CD8-positive, alpha-beta memory T cell (primary cell): ENCODE data around the gene SLC9C1. TPM values are rescaled to one million over a fixed set of nuclear protein-coding genes. Genes with fewer than 3 reads are reported as not detected.
A peak's percentile ranks its signal among the peaks of the same experiment; 100 is the strongest.
"Not testable (repeated sequence)": the region's sequence is repeated elsewhere in the genome, so short reads cannot be mapped to it uniquely, and the experiment has no call there.

ENCODE experiments used
- CTCF ChIA-PET: fragments of 350-600 bp; sonication (Branson Sonifier 250); formaldehyde crosslinking; loops from one replicate; lab custom pipeline; 2021; ENCODE audit warnings: antibody characterized with exemption; lab: Charles Lee
- POLR2A ChIA-PET: fragments of 350-600 bp; sonication (Branson Sonifier 250); formaldehyde crosslinking; loops from one replicate; lab custom pipeline; 2021; ENCODE audit warnings: antibody characterized with exemption; lab: Charles Lee
- DNase-seq, 5 donors: peaks; one replicate each; pipeline versions ENCODE4 v3.0.0 to v3.0.0-alpha.2; 2020 to 2022; ENCODE audit warnings: mixed read lengths in 1 of 5
- H3K27ac ChIP-seq: one replicate; pipeline ENCODE4 v1.7.0; 2013; ENCODE audit warnings: low read depth, mild to moderate bottlenecking, low read length, moderate library complexity
- H3K27me3 ChIP-seq: 2 replicates; pipeline ENCODE4 v1.7.0; 2013; ENCODE audit warnings: low read length, mild to moderate bottlenecking; ENCODE audit not compliant: insufficient read depth, poor library complexity, severe bottlenecking
- H3K36me3 ChIP-seq: 2 replicates; pipeline ENCODE4 v1.7.0; 2013; ENCODE audit warnings: mild to moderate bottlenecking, low read length, moderate library complexity; ENCODE audit not compliant: insufficient read depth
- H3K4me1 ChIP-seq: 2 replicates; pipeline ENCODE4 v1.7.0; 2013; ENCODE audit warnings: mild to moderate bottlenecking, low read length, moderate library complexity; ENCODE audit not compliant: insufficient read depth
- H3K4me3 ChIP-seq: 2 replicates; pipeline ENCODE4 v1.7.0; 2013; ENCODE audit warnings: mild to moderate bottlenecking, low read length
- H3K9me3 ChIP-seq: 2 replicates; pipeline ENCODE4 v1.7.0; 2013; ENCODE audit warnings: mild to moderate bottlenecking, low read length
- H3K27ac Mint-ChIP-seq, 8 donors: one replicate each; pipeline ENCODE4 v1.8.0; 2020 to 2021; ENCODE audit warnings: mixed read lengths in 8 of 8, mild to moderate bottlenecking in 6 of 8, inconsistent platforms in 3 of 8, moderate library complexity in 3 of 8
- H3K27me3 Mint-ChIP-seq, 2 donors: one replicate each; pipeline ENCODE4 v1.8.0; 2020 to 2021; ENCODE audit warnings: mixed read lengths in 2 of 2, mild to moderate bottlenecking in 1 of 2, moderate library complexity in 1 of 2
- H3K36me3 Mint-ChIP-seq, 3 donors: one replicate each; pipeline ENCODE4 v1.8.0; 2020 to 2021; ENCODE audit warnings: mixed read lengths in 3 of 3, inconsistent platforms in 1 of 3, mild to moderate bottlenecking in 1 of 3
- H3K4me1 Mint-ChIP-seq, 3 donors: one replicate each; pipeline ENCODE4 v1.8.0; 2020 to 2021; ENCODE audit warnings: mixed read lengths in 3 of 3, inconsistent platforms in 1 of 3, mild to moderate bottlenecking in 1 of 3
- H3K4me3 Mint-ChIP-seq, 7 donors: one replicate each; pipeline ENCODE4 v1.8.0; 2020 to 2021; ENCODE audit warnings: mixed read lengths in 7 of 7, mild to moderate bottlenecking in 6 of 7, moderate library complexity in 4 of 7, inconsistent platforms in 2 of 7
- H3K9me3 Mint-ChIP-seq, 5 donors: one replicate each; pipeline ENCODE4 v1.8.0; 2020 to 2022; ENCODE audit warnings: mixed read lengths in 5 of 5, mild to moderate bottlenecking in 3 of 5, moderate library complexity in 2 of 5, inconsistent platforms in 1 of 5
- polyA plus RNA-seq: library from polyadenylated mRNA; unstranded; fragments of 300-500 nt; fragmentation: Illumina TruSeq; gene quantifications from one replicate; pipeline ENCODE4 v1.2.3, GENCODE V29; 2021
- total RNA-seq, 2 experiments: library from RNA; stranded (reverse); gene quantifications; one replicate each; pipeline ENCODE4 v1.2.3, GENCODE V29; 2021

Gene SLC9C1
- total and polyA plus RNA-seq, 3 experiments from 2014 or later = not detected

DNA sequence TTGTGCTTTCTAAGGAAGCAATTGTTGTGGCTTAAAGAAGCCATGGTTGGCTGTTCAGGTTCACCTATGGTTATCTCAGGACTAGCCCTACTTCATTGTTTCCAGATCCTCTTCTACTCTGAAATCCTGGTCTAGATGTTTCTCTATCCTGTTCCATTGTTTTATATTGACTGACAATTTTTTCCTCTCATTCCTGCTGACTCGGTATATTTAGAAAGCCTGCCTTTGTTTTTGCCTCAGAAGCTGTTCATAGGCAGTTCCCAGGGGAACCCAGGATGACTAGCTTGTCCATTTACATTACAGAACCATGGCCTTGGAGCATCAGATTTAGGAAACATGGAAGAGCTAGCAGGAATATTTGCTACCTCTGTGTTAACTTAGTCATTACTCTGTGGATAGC lies 64.0 kb downstream of the SLC9C1 start:
- no peaks in the 10 kb centered on the region for H3K9me3 ChIP-seq
- H3K4me1 ChIP-seq = no peaks in the 10 kb centered on the region
- Mint-ChIP-seq H3K36me3 (peaks cover 0 to 8% (median 0%) of the 10 kb centered on the region in 3 donors), H3K4me1 (no peaks in the 10 kb centered on the region), H3K9me3 (peaks cover 11 to 21% (median 15%) of the 10 kb centered on the region in 5 donors), H3K4me3 (no peak overlapping the region), H3K27me3 (peaks cover 3 to 13% of the 10 kb centered on the region in 2 donors), H3K27ac (peak overlapping the region in 1 of 8 donors; percentile 27)
- ChIA-PET CTCF (no interaction called here), POLR2A (no interaction called here)
- H3K27ac ChIP-seq = no peak overlapping the region
- no peaks in the 10 kb centered on the region for H3K36me3 ChIP-seq
- H3K27me3 ChIP-seq = no peaks in the 10 kb centered on the region
- H3K4me3 ChIP-seq = no peak overlapping the region
- no peak for DNase-seq

DNA sequence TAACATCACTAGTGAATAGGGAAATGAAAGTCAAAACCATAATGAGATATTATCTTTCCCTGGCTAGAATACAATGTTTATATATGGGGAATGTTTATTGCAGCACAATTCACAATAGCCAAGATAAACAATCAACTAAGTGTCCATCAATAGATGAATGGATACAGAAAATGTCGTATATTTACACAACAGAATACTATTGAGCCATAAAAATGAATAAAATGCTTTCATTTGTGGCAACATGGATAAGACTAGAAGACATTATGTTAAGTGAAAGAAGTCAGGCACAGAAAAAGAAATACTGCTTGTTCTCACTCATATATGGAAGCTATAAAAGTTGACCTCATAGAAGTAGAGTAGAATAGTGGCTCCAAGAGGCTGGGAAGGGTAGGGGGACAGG lies 65.2 kb downstream of the SLC9C1 start:
- no peak for DNase-seq
- peaks cover 8 to 17% of the 10 kb centered on the region in 2 donors for H3K27me3 Mint-ChIP-seq
- H3K4me3 Mint-ChIP-seq = no peak overlapping the region
- no peak overlapping the region for H3K27ac ChIP-seq
- no peak overlapping the region for H3K4me3 ChIP-seq
- H3K36me3 ChIP-seq = no peaks in the 10 kb centered on the region
- POLR2A ChIA-PET = no interaction called here
- no peaks in the 10 kb centered on the region for H3K9me3 ChIP-seq
- H3K27ac Mint-ChIP-seq = no peak overlapping the region
- H3K4me1 ChIP-seq = no peaks in the 10 kb centered on the region
- CTCF ChIA-PET = no interaction called here
- no peaks in the 10 kb centered on the region for H3K4me1 Mint-ChIP-seq
- peaks cover 18 to 33% (median 25%) of the 10 kb centered on the region in 5 donors for H3K9me3 Mint-ChIP-seq
- peaks cover 0 to 13% (median 3%) of the 10 kb centered on the region in 3 donors for H3K36me3 Mint-ChIP-seq
- H3K27me3 ChIP-seq = no peaks in the 10 kb centered on the region

DNA sequence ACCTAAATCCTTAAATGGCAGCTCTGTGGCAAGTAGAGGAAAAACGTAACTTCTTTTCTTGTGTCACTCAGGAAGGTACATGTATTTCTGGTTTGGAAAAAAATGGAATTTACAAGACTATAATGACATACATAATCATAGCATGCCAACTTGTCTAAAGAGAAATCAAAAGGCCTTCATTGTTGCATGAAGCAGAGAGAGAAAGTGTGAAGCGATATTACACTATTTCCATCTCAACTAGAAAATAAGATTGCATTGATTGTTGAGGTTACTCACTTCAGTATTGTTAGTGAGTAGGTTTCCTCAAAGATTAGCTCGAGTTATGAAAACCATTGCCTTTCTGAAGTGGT lies 93.7 kb downstream of the SLC9C1 start:
- Mint-ChIP-seq H3K27me3 (peaks cover 5 to 18% of the 10 kb centered on the region in 2 donors), H3K4me3 (no peak overlapping the region), H3K4me1 (no peaks in the 10 kb centered on the region), H3K9me3 (peaks cover 0 to 6% (median under 1%) of the 10 kb centered on the region in 5 donors), H3K27ac (no peak overlapping the region), H3K36me3 (no peaks in the 10 kb centered on the region)
- no peaks in the 10 kb centered on the region for H3K27me3 ChIP-seq
- ChIA-PET POLR2A (no interaction called here), CTCF (no interaction called here)
- no peaks in the 10 kb centered on the region for H3K9me3 ChIP-seq
- DNase-seq = no peak
- no peak overlapping the region for H3K27ac ChIP-seq
- no peaks in the 10 kb centered on the region for H3K36me3 ChIP-seq
- no peak overlapping the region for H3K4me3 ChIP-seq
- H3K4me1 ChIP-seq = no peaks in the 10 kb centered on the region

DNA sequence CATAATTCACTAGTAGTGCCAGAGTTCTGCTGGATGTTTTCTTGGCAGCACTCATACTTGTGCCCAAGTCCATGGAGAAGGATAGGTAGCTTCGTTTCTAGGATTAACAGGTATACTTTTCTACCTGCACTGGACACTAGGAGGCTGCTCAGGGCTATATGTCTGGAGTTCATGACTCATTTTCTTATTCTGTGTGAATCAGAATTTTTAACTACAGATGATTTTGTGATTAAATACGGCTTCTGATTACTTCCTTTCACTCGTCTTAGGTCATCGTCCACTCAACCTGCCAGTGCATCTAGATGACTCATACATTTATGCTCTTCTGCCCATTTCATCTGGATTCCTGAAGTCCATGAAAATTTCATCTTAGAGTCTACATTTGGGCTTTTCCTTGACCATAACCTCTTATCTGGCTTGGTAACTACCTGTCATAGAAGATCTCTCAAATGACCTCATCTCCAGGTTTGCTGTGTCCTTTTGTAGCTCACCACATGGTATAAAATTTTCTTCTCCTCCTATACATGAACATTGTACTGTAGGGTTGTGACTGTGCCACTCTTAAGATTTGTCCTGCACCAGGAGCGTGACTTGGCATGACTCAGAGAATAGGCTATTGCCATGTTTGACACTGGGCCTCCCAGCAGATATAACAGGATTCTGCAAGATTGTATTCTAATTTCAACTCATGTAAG lies 94.2 kb downstream of the SLC9C1 start:
- H3K27ac ChIP-seq = no peak overlapping the region
- POLR2A ChIA-PET = no interaction called here
- no peaks in the 10 kb centered on the region for H3K4me1 ChIP-seq
- Mint-ChIP-seq H3K4me3 (no peak overlapping the region), H3K36me3 (no peaks in the 10 kb centered on the region), H3K27ac (no peak overlapping the region), H3K27me3 (peaks cover 5 to 18% of the 10 kb centered on the region in 2 donors), H3K9me3 (peaks cover 0 to 6% (median 3%) of the 10 kb centered on the region in 5 donors), H3K4me1 (no peaks in the 10 kb centered on the region)
- CTCF ChIA-PET = no interaction called here
- H3K27me3 ChIP-seq = no peaks in the 10 kb centered on the region
- no peak overlapping the region for H3K4me3 ChIP-seq
- H3K36me3 ChIP-seq = no peaks in the 10 kb centered on the region
- H3K9me3 ChIP-seq = no peaks in the 10 kb centered on the region
- no peak for DNase-seq

DNA sequence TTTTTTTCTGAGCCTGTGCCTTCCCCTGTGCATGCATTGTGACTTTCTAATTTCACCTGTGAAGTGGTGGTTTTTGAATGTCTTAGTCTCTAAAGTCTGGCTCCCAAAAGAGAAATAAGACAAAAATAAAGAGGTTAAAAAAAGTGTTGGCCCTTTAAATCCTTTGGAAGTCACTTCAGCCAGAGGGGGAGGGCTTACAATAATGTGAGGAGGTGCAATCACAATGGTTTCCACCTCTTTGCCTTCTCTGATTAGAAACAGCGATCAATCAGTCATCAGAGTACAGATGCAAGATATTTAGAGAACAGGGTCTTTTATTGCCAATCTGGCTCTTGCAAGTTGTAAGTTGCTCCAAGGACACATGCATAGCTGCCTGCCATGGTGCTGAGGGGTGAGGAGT lies 96.9 kb downstream of the SLC9C1 start:
- H3K36me3 Mint-ChIP-seq = peaks cover 0 to 11% (median under 1%) of the 10 kb centered on the region in 3 donors
- no peak overlapping the region for H3K4me3 Mint-ChIP-seq
- peaks cover 14 to 25% (median 16%) of the 10 kb centered on the region in 5 donors for H3K9me3 Mint-ChIP-seq

DNA sequence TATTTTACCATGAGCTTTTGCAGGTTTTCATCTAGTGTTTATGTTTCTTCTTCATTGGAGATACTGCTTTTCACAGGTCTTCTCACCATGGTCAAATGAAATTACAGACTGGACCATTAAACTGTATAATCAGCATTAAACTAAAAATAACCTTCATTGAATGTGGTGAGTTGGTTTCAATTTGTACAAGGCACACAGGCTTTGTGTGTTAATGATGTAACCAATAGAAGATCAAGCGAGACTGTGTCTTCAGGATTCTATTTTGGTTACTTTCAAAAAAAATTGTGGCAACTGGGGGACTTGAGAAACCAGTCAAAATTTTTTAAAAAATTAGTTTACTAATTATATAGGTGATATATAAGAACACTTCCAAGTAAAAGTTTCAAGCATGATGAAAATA lies 106.7 kb downstream of the SLC9C1 start:
- no peak overlapping the region for H3K4me3 Mint-ChIP-seq
- ChIA-PET CTCF (no interaction called here), POLR2A (no interaction called here)
- Histone ChIP-seq H3K9me3 (no peaks in the 10 kb centered on the region), H3K4me3 (no peak overlapping the region), H3K4me1 (no peaks in the 10 kb centered on the region), H3K27me3 (no peaks in the 10 kb centered on the region), H3K36me3 (no peaks in the 10 kb centered on the region), H3K27ac (no peak overlapping the region)
- peaks cover 6 to 12% (median 11%) of the 10 kb centered on the region in 5 donors for H3K9me3 Mint-ChIP-seq
- H3K27ac Mint-ChIP-seq = no peak overlapping the region
- no peak for DNase-seq
- peaks cover 3 to 11% of the 10 kb centered on the region in 2 donors for H3K27me3 Mint-ChIP-seq
- H3K4me1 Mint-ChIP-seq = peaks cover 0 to 4% (median 0%) of the 10 kb centered on the region in 3 donors
- peaks cover 0 to 8% (median 2%) of the 10 kb centered on the region in 3 donors for H3K36me3 Mint-ChIP-seq

More for the DNA sequence above, 96.9 kb downstream of the SLC9C1 start:
- Mint-ChIP-seq H3K27ac (no peak overlapping the region), H3K27me3 (peaks cover 5 to 8% of the 10 kb centered on the region in 2 donors), H3K4me1 (no peaks in the 10 kb centered on the region)
- DNase-seq = no peak
- no peak overlapping the region for H3K4me3 ChIP-seq
- H3K27me3 ChIP-seq = no peaks in the 10 kb centered on the region
- H3K27ac ChIP-seq = no peak overlapping the region
- POLR2A ChIA-PET = no interaction called here
- H3K36me3 ChIP-seq = no peaks in the 10 kb centered on the region
- CTCF ChIA-PET = no interaction called here
- no peaks in the 10 kb centered on the region for H3K4me1 ChIP-seq
- no peaks in the 10 kb centered on the region for H3K9me3 ChIP-seq

DNA sequence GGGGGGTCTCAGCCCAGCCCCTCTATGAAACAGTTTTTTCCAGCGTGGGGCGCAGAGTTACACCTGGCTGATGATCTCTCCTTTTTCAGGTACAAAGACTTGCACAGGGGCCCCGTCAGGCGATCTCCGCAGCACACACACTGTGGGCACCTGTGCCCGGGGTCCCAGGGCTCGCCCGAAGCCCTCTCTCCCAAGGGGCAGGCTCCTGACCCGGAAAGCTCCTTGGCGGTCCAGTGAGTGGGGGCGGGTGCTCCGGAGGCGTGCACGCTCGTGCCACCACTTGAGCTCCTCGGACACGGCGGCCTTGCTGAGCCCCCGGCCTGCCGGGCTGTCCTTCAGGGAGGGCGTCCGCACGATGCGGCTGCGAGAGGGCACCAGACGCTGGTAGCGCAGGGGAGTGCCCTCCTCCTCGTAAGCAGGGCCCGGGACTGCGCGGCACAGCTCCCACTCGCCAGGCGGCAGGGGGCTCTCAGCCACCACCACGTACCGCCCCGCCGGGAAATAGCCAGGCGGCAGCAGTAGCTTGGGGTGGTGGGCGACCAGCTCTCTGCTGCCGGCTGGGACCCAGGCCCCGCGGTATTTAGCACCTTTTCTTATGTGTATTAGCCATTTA lies 108.5 kb downstream of the SLC9C1 start:
- CTCF ChIA-PET, H3K36me3 ChIP-seq, H3K4me3 Mint-ChIP-seq, H3K9me3 Mint-ChIP-seq, H3K9me3 ChIP-seq, H3K4me1 ChIP-seq, H3K4me1 Mint-ChIP-seq, H3K27me3 Mint-ChIP-seq, H3K4me3 ChIP-seq, H3K27ac ChIP-seq, H3K27me3 ChIP-seq, POLR2A ChIA-PET, H3K36me3 Mint-ChIP-seq, H3K27ac Mint-ChIP-seq: not testable (repeated sequence)
- peak in 1 of 5 donors; percentile 1 for DNase-seq

DNA sequence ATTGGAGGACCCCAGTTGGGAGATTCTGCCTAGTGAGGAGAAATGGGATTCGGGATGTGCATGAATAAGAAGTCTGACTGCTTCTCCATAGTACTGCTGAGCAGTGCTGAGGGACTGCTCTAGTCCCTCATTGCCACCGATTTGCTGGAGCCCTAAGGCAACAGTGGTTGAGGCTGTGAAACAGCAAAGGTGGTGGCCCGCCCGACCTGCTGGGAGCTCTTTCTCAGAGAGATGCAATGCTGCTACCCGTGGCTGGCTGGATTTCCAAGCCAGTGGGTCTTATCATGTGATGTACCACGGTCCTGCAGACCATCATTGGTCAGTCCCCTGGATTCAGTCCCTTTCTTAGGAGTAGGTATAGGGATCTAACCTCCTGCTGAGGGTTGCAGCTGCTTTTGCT lies 118.4 kb downstream of the SLC9C1 start:
- Histone ChIP-seq H3K4me3 (no peak overlapping the region), H3K27ac (no peak overlapping the region), H3K27me3 (no peaks in the 10 kb centered on the region), H3K36me3 (no peaks in the 10 kb centered on the region), H3K9me3 (no peaks in the 10 kb centered on the region), H3K4me1 (no peaks in the 10 kb centered on the region)
- Mint-ChIP-seq H3K27me3 (peaks cover 6 to 29% of the 10 kb centered on the region in 2 donors), H3K4me1 (no peaks in the 10 kb centered on the region), H3K9me3 (peaks cover 0 to 4% (median 0%) of the 10 kb centered on the region in 5 donors), H3K4me3 (no peak overlapping the region), H3K36me3 (no peaks in the 10 kb centered on the region), H3K27ac (no peak overlapping the region)
- CTCF ChIA-PET = no interaction called here
- POLR2A ChIA-PET = no interaction called here
- no peak for DNase-seq
